OCI-LY3 (cell line): ENCODE measurements around the gene GSDME.

Experiments used
- CTCF ChIP-seq: fragments of 200-600, 300-600 bp; sonication (generic); IDR thresholded peaks from 2 replicates; pipeline ENCODE4 v1.5.1; 2014; ENCODE audit warnings: antibody characterized with exemption, low read length, low read depth
- EZH2phosphoT487 ChIP-seq: fragments of 200-600 bp; shearing (Covaris generic); IDR thresholded peaks from 2 replicates; pipeline ENCODE4 v1.6.1; 2018; ENCODE audit warnings: antibody characterized with exemption, mixed run types, low read depth

DNA sequence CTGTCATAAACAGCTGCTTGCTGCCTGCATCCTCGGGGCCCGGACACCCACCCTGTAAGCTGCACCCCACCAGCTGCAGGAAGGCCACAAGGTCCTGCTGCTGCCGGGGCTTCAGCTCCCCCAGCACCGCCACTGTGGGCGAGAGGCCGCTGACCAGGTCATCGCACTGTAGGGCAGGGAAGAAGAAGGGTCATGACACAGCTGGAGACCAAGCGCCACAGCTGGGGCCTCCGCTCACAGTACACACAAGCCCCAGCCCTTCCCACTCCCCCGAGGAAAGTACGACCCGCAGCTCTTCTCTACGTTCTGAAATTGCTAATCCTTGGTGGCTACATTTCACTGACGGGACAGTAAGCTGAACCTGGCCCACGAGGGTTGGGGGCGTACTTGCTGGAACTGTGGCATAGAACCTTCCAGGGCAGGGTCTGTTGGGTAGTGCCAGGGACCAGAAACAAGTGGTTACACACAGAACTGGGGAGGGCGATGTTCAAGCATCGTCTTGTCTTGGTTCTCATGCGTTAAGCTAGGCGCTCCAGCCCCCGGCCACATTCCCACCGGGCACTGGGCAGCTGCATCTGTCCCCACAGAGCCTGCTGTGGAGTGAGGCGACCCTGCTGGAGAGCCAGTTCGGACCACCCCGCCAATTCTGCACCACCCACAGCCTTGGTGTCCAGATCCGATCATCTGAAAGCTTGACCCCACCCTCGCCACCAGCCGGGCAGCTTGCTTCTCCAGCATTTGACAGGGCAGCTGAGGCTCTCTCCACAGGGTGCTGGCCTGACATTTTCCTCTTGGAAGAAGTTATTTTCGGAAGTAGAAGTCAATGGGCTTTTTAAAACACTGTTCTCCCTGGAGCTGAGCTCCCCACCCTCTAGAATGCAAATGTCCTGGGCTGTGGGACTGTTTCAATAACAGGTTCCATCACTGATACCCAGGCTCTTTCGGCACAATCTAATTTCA, 50.8 kb downstream of the GSDME start:
- TF ChIP-seq CTCF: no peak
- no peak for TF ChIP-seq EZH2phosphoT487
